HG02759 (cell line): ENCODE results near the gene C1orf159.
"Not testable (repeated sequence)": the region's sequence is repeated elsewhere in the genome, so short reads cannot be mapped to it uniquely, and the experiment has no call there.

ENCODE experiments used
- ATAC-seq: cut with Tn5 transposase; IDR thresholded peaks from one replicate; pipeline ENCODE4 v1.9.1; 2021; ENCODE audit warnings: mild to moderate bottlenecking, moderate library complexity; ENCODE audit not compliant: unreplicated experiment

Gene C1orf159

GRCh38 chr1:1067860-1068516 is 47.9 kb downstream of the C1orf159 start:
- no peak for ATAC-seq

DNA sequence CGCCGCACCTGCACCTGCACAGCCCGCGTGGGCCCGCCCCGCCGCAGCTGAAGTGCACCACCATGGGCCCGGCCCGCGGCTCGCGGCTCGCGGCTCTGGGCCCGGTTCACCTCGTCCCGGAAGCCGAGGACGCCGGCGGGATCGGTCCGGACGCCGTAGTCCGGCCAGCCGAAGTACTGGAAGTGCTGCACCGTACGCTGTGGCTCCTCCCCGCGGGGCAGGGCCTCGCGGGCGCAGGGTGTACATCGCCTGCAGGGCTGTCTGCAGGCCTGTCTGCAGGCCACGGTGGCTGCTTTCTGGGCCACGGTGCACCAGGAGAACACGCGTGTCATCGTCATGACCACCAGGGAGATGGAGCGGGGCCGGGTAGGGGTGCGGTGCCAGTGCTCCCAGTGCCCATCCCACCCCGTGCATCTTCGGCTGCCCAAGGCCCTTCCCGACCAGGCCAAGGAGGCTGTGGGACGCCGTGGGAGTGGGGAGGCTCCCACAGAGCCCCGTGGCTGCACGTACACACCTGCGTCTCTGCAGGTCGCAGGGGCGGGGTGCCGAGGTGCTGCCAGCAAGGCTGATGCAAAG is 48.5 kb downstream of the C1orf159 start:
- ATAC-seq, result no peak

DNA sequence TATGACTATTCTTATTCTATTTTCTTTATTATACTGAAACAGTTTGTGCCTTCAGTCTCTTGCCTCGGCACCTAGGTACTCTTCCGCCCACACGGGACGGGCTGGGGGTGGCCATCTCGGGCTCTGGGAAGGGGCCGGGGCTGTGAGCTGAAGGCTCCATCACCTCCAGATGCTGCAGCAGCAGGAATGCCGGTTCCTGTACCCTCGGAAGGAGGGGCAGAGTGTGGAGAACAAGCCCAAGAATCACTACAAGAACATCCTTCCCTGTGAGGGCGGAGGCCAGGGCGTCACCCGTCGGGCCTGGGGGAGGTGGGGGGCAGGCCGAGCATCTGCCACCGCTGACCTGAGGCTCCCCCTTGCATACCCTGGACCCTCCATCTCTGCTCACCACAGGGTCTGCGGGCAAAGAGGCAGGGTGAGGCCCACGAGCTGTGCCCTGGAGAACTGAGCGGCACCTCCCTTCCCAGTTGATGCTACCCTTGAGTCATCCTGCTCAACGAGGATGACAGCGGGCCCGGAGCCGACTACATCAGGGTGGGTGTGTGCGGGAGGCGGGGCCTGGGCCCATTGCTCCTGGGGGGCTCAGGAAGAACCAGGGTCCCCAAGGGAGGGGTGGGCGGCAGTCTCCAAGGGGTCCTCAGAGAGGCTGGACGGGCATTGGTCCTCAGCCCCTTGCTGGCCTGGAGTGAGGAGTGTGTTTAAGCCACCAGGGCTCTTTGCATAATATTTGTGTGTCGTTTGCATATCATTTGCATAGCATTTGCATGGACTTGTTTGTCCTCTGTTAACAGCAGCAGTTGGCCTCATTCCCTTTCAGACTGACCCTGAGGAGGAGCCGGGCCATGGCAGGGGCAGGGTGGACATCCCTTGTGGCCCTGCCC is 49.2 kb downstream of the C1orf159 start:
- no peak for ATAC-seq

DNA sequence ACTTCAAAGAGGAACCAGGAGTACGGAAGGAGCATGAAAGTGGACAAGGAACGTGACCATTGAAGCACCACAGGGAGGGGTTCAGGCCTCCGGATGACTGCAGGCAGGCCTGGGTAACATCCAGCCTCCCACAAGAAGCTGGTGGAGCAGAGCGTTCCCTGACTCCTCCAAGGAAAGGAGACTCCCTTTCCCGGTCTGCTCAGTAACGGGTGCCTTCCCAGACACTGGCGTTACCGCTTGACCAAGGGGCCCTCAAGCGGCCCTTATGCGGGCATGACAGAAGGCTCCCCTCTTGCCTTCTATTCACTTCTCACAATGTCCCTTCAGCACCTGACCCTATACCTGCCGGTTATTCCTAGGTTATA is 50.0 kb downstream of the C1orf159 start:
- not testable (repeated sequence) for ATAC-seq

DNA sequence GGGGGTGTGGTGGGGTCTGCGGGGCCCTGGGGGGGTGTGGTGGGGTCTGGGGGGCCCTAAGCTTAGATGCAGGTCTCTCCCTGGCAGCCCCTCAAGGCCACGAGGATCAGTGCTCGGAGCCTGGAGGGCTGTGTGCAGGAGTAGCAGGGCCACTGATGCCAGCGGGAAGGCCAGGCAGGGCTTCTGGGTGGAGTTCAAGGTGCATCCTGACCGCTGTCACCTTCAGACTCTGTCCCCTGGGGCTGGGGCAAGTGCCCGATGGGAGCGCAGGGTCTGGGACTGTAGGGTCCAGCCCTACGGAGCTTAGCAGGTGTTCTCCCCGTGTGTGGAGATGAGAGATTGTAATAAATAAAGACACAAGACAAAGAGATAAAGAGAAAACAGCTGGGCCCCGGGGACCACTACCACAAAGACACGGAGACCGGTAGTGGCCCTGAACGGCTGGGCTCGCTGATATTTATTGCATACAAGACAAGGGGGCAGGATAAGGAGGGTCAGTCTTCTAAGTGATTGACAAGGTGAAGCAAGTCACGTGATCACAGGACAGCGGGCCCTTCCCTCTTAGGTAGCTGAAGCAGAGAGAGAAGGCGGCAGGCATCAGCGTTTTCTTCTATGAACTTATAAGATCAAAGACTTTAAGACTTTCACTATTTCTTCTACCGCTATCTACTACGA is 50.5 kb downstream of the C1orf159 start:
- ATAC-seq, result no peak

GRCh38 chr1:1063945-1064831 is 51.7 kb downstream of the C1orf159 start:
- ATAC-seq, result peak; percentile 54

DNA sequence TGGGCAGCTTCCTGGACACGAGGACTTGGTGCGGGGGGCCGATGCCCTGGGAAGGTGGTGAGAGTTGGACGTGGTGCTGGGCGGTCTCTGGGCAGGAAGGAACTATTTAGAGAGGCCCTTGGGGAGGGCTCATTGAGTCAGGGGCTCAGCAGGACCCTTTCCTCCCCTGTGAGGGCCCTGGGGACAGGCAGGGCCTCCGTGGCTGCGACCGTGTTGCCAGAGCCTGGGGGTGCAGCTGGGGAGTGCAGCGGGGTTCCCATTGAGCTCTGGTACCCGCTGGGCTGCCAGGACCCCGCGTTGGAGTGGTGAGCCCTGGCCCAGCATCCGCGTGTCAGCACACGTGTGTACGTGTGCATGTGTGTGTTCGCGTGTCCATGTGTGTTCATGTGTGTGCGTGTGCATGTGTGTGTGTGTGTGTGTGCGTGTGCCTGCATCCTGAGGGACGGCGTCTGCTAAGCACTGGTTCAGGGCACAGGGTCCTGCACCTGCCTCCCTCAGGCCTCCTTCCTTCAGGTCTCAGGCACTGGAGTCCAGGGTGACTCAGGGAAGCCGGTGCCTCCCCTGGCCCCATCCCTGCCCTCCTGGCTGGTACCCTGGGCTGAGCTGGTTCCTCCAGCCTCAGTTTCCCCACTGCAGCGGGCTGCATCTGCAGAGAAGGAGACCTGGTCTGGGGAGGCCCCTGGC is 52.5 kb downstream of the C1orf159 start:
- ATAC-seq, result no peak

GRCh38 chr1:1062348-1063163 is 53.3 kb downstream of the C1orf159 start:
- no peak for ATAC-seq

DNA sequence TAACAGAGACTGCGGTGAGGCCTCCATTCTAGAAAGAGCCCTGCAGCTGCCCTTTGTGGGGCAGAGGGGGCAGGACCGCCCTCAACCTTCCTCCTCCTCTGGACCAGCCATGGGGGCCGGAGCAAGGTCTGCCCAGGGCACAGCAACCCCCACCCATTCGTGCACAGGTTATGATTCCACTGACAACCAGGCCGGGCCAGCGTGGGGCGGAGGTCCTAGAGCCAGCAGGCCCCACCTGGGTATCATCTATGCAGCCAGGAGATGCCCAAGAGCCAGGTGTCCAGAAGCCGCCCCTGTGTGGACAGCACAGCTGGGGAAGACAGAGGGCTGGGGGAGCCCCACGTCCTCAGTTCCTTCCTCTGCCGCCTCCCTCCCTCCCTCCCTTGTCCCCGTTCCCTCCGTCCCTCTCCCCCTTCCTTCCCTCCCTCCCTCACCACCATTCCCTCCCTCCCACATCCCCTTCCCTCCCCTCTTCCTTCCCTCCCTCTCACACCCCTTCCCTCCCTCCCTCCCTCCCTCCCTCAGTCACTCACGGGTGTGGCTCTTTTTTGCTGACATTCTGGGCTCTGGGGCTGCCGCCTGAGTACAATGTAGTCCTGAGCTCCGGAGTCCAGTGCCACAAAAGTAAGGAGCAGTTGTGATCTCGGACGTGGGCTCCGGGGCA is 54.1 kb downstream of the C1orf159 start:
- ATAC-seq, result no peak

DNA sequence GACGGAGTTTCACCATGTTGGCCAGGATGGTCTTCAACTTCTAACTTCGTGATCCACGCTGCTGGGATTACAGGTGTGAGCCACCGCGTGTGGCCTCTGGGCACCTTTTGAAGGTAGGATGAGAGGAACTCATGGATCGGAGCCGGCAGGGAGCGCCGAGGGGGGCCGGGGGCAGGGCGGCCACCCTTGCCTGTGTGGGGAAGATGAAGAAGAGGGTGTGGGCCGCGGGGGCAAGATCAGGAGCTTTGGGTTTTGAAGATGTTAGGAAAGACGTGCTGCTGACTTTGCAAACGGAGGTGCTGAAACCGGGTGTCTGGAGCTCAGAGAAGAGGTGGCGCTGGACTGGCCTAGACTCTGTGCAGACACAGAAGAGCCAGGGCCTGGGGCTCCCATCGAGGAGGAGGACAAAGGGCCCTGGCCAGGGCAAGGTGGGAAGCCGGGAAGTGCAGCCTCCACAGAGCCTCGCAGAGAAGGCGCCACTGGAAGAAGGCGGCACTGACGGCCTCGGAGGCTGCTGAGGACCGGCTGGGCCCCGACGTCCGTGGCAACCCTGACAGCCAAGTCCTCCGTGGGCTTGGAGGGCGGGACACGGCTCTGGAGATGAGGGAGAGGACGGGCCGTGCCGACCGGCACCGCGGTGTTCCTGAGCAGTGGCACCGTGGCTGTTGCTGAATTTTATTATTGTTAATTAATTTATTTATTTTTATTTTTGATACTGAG is 55.4 kb downstream of the C1orf159 start:
- no peak for ATAC-seq

DNA sequence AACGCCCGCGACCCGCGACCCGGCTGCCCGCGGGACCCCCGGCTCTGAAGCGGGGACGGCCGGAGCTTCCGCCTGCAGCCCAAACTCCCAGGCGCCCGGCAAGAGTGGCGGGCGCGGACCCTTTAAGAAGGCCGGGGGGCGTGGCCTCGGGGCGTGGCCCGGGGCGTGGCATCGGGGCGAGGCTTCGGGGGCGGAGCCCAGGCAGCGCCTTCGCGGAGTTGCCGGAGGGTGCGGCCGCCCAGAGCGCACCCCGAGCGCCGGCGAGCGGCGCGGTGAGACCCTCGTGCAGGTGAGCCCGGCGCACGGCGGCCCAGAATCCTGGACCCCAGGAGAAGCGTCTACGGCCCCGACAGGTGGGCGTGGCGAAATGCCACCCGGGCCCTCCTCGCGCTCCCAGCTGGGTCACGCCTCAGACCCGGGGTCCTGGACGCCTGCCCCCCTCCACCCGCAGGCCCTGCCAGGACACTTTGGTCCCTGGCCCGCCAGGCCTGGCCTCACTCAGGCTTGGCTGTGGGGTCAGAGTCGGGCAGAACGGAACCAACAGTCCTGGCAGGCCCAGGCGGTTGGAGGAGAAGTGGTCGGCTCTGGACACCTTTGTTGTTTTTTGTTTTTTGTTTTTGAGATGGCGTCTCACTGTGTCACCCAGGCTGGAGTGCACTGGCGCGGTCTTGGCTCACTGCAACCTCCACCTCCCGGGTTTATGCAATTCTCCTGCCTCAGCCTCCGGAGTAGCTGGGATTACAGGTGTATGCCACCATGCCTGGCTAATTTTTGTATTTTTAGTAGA is 56.2 kb downstream of the C1orf159 start:
- ATAC-seq, result peak; percentile 71

- peak; percentile 45 for ATAC-seq
Observed at GRCh38 chr1:1058921-1059493, 56.9 kb downstream of the C1orf159 start.

DNA sequence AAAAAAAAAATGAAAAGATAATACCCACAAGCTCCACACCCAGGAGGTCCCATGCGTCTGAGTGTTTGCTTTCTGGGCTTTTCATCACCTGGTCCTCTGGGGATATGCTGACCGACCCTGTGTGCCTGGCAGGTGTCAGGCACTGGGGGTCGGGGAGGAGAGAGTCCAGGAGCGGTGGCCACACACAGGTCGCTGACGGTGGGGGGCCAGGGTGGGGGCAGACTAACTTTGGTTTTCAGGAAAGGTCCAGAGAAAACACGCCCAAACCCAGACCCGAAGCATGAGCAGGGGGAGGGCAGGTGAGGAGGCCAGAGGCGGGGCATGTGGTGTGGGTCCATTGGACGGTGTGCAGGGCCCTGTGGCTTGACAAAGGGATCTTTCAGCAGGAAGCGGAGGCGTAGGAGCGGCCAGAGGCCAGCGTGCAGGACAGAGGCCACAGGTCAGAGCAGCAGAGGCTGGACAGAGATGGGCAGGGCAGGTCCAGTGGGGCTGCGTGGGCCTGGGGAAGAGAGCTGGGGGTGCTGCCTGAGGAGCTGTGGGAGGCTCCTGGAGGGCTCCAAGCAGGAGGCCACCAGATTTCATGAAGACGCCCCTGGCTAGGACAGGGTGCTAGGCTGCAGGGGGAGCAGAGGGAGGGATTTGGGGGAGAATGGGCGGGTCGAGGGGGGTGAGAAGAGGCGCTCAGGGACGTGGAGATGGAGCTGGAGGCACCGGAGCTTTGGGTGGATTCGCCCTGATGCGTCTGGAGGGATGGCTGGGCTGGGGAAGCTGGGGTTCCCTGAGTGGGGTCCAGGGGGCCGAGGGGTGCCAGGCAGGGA is 57.6 kb downstream of the C1orf159 start:
- no peak for ATAC-seq

DNA sequence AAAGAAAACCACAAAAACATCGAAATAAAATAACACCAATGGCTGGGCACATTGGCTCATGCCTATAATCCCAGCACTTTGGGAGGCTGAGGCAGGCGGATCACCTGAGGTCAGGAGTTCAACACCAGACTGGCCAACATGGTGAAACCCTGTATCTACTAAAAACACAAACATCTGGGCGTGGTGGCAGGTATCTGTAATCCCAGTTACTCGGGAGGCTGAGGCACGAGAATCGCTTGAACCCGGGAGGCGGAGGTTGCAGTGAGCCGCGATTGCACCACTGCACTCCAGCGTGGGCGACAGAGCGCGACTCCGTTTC is 58.2 kb downstream of the C1orf159 start:
- not testable (repeated sequence) for ATAC-seq

DNA sequence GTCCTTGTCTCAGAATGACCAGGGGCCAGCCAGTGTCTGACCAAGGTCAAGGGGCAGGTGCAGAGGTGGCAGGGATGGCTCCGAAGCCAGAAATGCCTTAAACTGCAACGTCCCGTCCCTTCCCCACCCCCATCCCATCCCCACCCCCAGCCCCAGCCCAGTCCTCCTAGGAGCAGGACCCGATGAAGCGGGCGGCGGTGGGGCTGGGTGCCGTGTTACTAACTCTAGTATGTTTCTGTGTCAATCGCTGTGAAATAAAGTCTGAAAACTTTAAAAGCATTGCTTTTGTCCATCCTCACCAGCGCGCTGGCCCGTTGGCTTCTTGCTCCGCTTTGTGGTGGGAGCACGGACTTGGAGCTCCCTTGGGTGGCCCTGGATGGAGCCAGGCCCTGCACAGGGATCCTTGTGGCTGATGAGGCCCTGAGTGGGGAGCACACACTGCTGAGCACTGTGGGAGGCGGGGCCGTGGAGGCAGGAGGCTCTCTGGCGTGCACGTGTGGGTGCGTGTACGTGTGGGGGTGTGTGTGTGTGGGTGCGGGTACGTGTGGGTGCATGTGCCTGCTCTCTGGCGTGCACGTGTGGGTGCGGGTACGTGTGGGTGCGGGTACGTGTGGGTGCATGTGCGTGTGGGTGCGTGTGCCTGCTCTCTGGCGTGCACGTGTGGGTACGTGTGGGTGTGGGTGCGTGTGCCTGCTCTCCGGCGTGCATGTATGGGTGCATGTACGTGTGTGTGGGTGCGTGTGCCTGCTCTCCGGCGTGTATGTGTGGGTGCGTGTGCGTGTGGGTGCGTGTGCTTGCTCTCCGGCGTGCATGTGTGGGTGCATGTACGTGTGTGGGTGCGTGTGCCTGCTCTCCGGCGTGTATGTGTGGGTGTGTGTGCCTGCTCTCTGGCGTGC is 59.8 kb downstream of the C1orf159 start:
- no peak for ATAC-seq
